Stimulated activated CD8-positive, alpha-beta memory T cell treated with anti-CD3 and anti-CD28 coated beads, Interleukin-12 subunit alpha, Interleukin-12 subunit beta, amount 100 ng/mL, for 1 hour (primary cell): ENCODE data around the gene AUTS2.

ENCODE experiments used
- DNase-seq: peaks from one replicate; pipeline ENCODE4 v3.0.0-alpha.2; 2020; ENCODE audit warnings: low read depth

The AUTS2 gene

DNA sequence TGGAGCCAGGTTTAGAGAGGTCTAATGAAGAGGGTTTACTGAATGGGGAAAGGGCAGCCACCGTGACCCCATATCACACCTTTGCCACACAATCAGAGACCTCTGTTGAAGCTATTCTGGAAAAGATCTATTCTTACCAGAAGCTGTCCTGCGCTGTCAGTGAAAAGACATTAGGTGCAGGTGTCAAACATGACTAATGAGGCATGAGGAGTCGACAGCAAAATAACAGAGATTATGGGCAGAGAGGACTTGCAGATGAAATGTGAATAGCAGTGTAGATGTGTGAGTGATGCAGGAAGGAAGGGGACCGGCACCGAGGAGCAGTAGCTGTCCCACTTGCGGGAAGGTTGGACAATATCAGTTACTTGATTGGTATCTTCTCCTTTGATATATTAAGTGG, 906.0 kb downstream of the AUTS2 start:
- no peak for DNase-seq

GRCh38 chr7:70505468-70505867, 907.2 kb downstream of the AUTS2 start:
- DNase-seq = no peak

- DNase-seq = no peak
These were observed 907.6 kb downstream of the AUTS2 start for GRCh38 chr7:70505886-70506285.

GRCh38 chr7:70506434-70506833, 908.2 kb downstream of the AUTS2 start:
- no peak for DNase-seq

DNA sequence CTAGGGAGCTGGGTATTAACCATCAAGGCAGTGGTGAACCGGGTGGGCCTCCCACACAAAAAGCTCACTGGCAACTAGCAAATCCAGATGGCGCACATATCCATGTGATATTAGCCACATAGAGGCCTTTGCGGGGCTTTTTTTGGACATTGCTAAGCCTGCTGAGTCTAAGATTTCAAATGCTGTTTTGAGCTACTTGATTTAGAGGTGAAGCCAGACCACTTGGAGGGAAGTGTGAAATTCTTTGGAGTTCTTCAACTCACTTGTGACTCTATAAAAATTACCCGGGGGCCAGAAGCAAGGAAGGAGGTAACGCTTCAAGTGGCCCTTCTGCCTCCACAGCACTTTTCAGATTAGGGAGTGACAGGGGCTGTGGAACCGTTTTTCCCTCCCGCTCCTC, 913.9 kb downstream of the AUTS2 start:
- no peak for DNase-seq

DNA sequence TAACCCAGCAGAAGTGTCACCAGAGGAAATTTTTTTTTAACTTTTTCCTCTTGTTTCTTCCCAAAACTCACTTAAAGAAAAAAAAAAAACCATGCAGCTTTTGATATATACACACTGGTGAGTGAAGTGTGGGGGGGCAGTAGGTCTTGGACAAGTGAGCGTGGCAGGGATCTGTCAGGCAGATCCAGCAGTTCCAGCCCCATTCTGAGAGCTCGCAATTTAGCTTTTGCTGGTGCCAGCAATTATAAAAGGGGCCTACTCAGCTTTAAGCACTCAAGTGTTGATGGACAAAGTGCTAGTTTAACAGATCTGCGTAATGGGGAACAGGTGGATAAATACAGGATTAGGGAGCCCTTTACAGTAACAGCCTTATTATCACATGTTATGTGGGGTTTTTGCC, 914.5 kb downstream of the AUTS2 start:
- DNase-seq = no peak

GRCh38 chr7:70520611-70521010, 922.3 kb downstream of the AUTS2 start:
- no peak for DNase-seq

- DNase-seq = no peak
These were observed 925.1 kb downstream of the AUTS2 start for GRCh38 chr7:70523249-70523988.

DNA sequence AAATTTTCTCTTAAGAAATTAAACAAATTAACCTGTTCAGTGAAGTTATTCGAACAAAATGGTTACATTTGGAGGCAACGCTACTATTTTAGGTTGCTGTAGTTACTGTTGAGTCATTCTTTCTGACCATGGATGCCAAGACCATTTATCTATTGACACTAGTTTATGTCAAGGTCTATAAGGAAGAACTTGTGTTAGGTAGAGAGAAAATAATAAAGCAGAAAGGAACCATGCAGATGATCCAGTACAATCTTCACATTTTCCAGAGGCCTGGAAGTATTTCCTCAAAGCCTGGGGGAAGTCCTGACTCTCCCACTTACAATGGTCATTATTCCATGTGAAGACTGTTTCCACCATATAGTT, 925.7 kb downstream of the AUTS2 start:
- no peak for DNase-seq

- DNase-seq = no peak
These were observed 927.7 kb downstream of the AUTS2 start for GRCh38 chr7:70525991-70526390.

- DNase-seq = no peak
These were observed 929.3 kb downstream of the AUTS2 start for GRCh38 chr7:70527520-70528115.

DNA sequence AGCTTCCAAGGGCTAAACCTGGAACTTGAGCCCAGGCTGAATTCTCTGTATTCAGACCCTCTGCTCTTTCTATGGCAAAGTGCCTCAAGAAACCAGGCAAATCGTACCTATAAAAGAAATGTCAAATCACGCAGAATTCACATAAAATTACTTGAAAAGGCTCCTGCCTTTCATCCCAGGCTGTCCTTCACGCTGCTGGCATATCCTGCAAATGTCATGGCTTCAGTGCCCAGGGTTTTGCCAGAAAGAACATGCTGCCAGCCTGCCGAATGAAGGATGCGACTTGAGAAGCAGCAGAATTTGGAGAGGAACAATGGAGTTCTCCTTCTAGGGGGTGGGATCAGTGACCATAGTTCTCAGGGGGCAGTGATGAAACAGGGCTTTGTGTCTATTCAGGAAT, 931.2 kb downstream of the AUTS2 start:
- no peak for DNase-seq

GRCh38 chr7:70529914-70530585, 931.8 kb downstream of the AUTS2 start:
- no peak for DNase-seq

- DNase-seq = no peak
These were observed 935.3 kb downstream of the AUTS2 start for GRCh38 chr7:70533614-70534013.

GRCh38 chr7:70539205-70539604, 940.9 kb downstream of the AUTS2 start:
- DNase-seq = no peak

DNA sequence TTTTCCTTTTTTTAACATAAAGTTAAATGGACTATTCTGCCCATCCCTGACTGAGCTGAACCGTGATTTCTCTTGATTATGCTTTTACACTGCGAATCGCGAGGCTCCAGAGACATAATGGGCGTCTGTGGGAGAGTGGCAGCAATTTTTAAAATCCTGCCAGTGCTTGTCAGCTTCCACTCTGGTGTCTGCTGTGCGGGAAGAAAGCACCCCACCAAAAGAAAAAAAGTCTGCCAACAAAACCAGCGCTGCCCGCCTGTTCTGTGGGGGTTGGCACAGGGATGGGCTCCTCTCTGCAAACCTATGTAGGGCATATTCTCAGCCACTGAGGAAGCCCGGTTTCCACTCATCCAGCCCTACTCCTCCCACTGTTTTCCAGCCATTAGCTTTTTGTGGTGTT, 941.3 kb downstream of the AUTS2 start:
- DNase-seq = no peak

DNA sequence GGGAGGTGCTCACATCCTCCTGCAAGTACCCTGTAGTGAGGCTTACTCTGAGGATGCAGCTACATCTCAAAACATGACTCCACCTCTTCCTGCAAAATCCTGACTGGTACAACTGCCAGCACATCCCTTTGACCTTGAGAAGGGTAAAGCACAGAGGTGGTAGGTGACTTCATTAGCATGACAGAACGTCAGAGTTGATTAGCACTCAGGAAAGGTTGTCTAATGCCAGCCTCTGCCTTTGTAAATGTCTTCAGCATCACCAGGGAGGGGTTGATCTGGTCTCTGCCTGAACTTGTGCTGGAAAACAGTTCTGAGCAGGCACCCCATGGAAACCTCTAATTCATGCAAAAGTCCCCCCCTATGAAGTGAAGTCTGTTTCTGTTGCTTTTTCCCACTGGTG, 942.4 kb downstream of the AUTS2 start:
- DNase-seq = no peak

DNA sequence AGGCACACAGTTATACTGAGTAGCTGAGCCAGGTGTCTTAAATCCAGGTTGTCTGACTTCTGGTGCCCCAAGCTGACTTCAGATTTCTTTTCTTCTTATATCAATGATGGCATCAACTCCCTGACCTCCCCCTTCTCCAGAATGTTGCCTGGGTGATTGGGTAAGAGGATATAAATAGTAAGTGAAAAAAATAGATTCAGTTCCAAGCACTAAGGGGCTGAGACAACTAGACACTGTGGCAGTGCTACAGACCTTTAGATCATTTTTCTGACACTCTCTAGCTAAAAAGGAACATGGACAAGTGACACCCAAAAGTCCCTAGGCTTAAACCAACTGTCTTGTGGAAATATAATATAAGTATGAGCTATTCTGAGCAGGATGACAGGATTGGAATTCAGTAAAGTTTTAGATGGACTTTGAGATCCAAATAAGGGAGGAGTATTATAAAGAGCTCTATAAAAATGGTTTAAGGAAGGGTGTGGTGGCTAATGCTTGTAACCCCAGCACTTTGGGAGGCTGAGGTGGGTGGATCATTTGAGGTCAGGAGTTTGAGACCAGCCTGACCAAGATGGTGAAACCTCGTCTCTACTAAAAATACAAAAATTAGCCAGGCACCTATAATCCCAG, 944.6 kb downstream of the AUTS2 start:
- no peak for DNase-seq

DNA sequence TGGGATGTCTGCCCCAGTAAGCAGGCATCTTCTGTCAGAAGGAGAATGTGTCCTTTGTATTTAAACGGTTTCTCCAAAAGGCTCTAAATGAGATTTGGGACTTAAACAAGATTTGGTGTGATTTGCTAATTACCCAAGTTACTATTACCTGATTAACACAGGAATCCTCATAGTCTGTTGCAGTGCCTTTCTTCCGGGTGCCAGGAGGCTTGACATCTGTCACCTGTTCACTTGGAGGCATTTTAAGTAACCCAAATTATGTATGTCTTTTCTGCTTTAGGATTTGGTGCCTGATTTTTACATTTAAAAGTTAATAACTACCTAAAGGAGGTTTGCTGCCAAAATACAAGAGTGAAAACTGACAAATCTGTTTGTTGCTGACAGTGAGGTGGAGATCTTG, 945.7 kb downstream of the AUTS2 start:
- DNase-seq = no peak

DNA sequence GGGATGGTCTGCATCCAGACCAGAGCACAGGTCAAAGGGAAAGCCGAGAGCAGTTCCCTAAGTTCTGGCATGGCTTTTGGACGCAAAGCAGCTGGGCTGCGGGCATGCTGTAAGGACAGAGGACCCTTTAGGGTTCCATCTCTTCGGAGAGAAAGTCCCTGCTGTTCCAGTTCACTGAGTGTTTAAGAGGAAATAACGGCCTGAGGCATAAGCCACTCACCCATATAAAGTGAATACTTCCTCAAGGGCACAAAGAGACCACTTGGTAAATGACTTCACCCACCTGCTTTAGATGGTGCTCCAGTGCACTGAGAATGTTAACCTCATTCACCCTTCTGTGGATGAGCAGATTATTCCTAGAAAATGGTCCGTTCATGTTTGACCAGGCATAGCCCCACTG, 946.9 kb downstream of the AUTS2 start:
- no peak for DNase-seq

DNA sequence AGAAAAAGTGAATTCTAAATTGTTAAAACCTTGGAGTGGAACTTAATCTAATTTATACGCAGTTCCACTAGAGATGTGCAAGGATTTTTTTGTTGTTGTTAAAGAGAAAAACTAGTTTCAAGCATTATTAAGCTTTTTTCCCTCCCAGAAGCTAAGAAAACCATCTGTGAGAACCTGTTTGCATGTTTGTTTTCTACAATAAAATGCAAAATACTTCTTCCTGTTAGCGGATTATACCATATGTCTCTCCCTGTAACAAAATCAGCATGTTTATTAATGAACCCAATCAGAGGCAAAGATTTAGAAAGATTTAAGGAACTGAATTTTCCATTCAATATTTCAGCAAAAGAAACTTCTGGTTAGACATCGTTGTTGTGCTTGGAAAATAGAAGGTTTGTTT, 953.9 kb downstream of the AUTS2 start:
- DNase-seq = no peak

DNA sequence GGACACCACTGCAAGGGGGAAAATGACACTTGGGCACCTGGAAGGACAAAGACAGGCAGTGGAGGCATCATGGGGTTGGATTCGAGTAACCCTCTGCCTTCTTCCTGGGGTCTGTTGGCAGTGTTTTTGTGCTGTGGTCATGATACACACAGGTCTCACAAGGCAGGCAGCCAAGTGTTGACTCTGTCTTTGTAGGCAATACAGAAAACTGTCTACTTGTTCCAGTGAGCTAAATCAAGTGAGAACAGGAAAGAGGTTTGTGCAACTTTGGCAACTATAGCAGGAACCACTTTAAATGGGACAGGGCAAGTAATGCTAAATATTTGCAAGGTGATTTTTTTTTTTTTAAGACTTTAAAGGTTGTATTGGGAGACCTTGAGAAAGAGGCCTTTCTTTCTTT, 955.1 kb downstream of the AUTS2 start:
- DNase-seq = no peak

DNA sequence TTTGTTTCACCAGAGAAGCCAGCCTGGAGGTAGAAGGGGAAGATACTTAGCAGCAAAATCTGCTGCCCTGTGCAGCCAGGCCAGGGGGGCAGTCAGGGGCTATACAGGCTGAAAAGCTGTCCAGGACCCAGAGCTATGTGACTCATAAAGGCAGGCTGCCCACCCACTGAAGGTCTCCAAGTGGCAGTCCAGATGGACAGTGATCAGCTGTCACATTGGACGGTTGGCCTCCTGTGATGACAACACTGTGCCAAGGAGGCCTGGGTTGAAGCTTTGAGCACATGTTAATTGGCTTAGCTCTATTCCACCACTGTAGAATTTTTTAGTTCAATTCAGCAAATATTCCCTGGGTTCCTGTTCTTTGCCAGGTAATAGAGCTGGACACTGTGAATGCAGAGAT, 956.4 kb downstream of the AUTS2 start:
- no peak for DNase-seq
